IPS-NIHi11 (cell line): ENCODE data around the gene AP3S1.
"Not testable (repeated sequence)": the region's sequence is repeated elsewhere in the genome, so short reads cannot be mapped to it uniquely, and the experiment has no call there.

Experiments used
- DNase-seq: peaks from one replicate; pipeline ENCODE4 v3.0.0; 2012; ENCODE audit warnings: mixed read lengths, low spot score

The AP3S1 gene

GRCh38 chr5:115873392-115873791 lies 31.7 kb downstream of the AP3S1 start:
- no peak for DNase-seq

- peak; percentile 13 for DNase-seq
Measured at GRCh38 chr5:115875447-115875846, 33.7 kb downstream of the AP3S1 start.

GRCh38 chr5:115877342-115877741 lies 35.6 kb downstream of the AP3S1 start:
- not testable (repeated sequence) for DNase-seq

GRCh38 chr5:115882434-115882833 lies 40.7 kb downstream of the AP3S1 start:
- DNase-seq, result not testable (repeated sequence)

- no peak for DNase-seq
Measured at GRCh38 chr5:115884704-115885103, 43.0 kb downstream of the AP3S1 start.

- not testable (repeated sequence) for DNase-seq
Measured at GRCh38 chr5:115885208-115885607, 43.5 kb downstream of the AP3S1 start.

- DNase-seq, result no peak
Measured at GRCh38 chr5:115888027-115888426, 46.3 kb downstream of the AP3S1 start.

- no peak for DNase-seq
Measured at GRCh38 chr5:115892021-115892420, 50.3 kb downstream of the AP3S1 start.

GRCh38 chr5:115894342-115894741 lies 52.6 kb downstream of the AP3S1 start:
- DNase-seq, result no peak

- DNase-seq, result no peak
Measured at GRCh38 chr5:115895821-115896220, 54.1 kb downstream of the AP3S1 start.

- no peak for DNase-seq
Measured at GRCh38 chr5:115898656-115899055, 56.9 kb downstream of the AP3S1 start.

- no peak for DNase-seq
Measured at GRCh38 chr5:115907177-115907576, 65.4 kb downstream of the AP3S1 start.

- not testable (repeated sequence) for DNase-seq
Measured at GRCh38 chr5:115913623-115914400, 72.1 kb downstream of the AP3S1 start.

- DNase-seq, result no peak
Measured at GRCh38 chr5:115920171-115920725, 78.5 kb downstream of the AP3S1 start.

- DNase-seq, result not testable (repeated sequence)
Measured at GRCh38 chr5:115928578-115929407, 87.1 kb downstream of the AP3S1 start.

GRCh38 chr5:115930171-115930570 lies 88.4 kb downstream of the AP3S1 start:
- not testable (repeated sequence) for DNase-seq

GRCh38 chr5:115930630-115931337 lies 89.0 kb downstream of the AP3S1 start:
- no peak for DNase-seq

GRCh38 chr5:115932991-115933390 lies 91.3 kb downstream of the AP3S1 start:
- no peak for DNase-seq

GRCh38 chr5:115934388-115934974 lies 92.7 kb downstream of the AP3S1 start:
- DNase-seq, result no peak

- no peak for DNase-seq
Measured at GRCh38 chr5:115936031-115936430, 94.3 kb downstream of the AP3S1 start.

- DNase-seq, result no peak
Measured at GRCh38 chr5:115939059-115939458, 97.3 kb downstream of the AP3S1 start.
